ENCODE measurements around the gene BRD9.
"Not testable (repeated sequence)": the region's sequence is repeated elsewhere in the genome, so short reads cannot be mapped to it uniquely, and the experiment has no call there.

BRD9 gene

GRCh38 chr5:892394-893136, at the start of gene BRD9, which contains the start of gene TRIP13:
Gene BRD9 (minus strand): TSS chr5:892801. CDS start chr5:892657, 144 bp downstream.
Gene TRIP13 (plus strand): TSS chr5:892884. CDS start chr5:892999, 115 bp downstream.
- TF ChIP-seq, protein P1, sequence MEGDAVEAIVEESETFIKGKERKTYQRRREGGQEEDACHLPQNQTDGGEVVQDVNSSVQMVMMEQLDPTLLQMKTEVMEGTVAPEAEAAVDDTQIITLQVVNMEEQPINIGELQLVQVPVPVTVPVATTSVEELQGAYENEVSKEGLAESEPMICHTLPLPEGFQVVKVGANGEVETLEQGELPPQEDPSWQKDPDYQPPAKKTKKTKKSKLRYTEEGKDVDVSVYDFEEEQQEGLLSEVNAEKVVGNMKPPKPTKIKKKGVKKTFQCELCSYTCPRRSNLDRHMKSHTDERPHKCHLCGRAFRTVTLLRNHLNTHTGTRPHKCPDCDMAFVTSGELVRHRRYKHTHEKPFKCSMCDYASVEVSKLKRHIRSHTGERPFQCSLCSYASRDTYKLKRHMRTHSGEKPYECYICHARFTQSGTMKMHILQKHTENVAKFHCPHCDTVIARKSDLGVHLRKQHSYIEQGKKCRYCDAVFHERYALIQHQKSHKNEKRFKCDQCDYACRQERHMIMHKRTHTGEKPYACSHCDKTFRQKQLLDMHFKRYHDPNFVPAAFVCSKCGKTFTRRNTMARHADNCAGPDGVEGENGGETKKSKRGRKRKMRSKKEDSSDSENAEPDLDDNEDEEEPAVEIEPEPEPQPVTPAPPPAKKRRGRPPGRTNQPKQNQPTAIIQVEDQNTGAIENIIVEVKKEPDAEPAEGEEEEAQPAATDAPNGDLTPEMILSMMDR (IDR thresholded peaks at IDR 0.05; ENCODE audit: borderline replicate concordance, insufficient read depth, low read depth, low read length): no peak

DNA sequence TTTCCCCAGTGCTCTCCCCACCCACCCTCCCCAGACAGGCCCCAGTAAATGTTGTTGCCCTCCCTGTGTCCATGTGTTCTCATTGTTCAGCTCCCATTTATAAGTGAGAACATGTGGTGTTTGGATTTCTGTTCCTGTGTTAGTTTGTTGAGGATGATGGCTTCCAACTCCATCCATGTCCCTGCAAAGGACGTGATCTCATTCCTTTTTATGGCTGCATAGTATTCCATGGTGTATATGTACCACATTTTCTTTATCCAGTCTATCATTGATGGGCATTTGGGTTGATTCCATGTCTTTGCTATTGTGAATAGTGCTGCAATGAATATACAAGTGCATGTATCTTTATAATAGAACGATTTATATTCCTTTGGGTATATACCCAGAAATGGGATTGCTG, 48.1 kb upstream of the BRD9 start:
- not testable (repeated sequence) for H3K4me3 ChIP-seq (ENCODE audit: low read depth, low read length)

More at GRCh38 chr5:892394-893136, at the start of gene BRD9, which contains the start of gene TRIP13:
- H3K4me3 ChIP-seq (ENCODE audit: low read depth, low read length): peak within 1 kb of the TSS; percentile 74

DNA sequence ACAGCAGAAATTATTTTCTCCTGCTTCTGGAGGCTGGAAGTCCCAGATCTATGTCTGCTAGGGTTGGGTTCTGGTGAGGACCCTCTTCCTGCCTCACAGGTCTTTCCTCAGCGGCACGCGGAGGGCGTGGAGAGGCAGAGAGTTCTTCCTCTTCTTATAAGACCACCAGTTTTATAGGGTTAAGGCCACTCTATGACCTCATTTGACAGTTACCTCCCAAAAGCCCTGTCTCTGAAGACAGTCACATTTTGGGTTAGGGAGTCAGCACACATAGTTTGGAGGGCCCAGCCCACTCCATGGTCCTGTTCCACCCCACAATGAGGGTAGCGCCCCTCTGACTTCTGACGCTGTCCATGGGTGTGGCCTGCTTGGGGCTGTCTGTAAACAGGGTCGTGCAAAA, 46.8 kb upstream of the BRD9 start:
- H3K4me3 ChIP-seq (ENCODE audit: low read depth, low read length): no peak overlapping the region
- TF ChIP-seq, protein P1 (IDR thresholded peaks at IDR 0.05; ENCODE audit: borderline replicate concordance, insufficient read depth, low read depth, low read length): no peak

DNA sequence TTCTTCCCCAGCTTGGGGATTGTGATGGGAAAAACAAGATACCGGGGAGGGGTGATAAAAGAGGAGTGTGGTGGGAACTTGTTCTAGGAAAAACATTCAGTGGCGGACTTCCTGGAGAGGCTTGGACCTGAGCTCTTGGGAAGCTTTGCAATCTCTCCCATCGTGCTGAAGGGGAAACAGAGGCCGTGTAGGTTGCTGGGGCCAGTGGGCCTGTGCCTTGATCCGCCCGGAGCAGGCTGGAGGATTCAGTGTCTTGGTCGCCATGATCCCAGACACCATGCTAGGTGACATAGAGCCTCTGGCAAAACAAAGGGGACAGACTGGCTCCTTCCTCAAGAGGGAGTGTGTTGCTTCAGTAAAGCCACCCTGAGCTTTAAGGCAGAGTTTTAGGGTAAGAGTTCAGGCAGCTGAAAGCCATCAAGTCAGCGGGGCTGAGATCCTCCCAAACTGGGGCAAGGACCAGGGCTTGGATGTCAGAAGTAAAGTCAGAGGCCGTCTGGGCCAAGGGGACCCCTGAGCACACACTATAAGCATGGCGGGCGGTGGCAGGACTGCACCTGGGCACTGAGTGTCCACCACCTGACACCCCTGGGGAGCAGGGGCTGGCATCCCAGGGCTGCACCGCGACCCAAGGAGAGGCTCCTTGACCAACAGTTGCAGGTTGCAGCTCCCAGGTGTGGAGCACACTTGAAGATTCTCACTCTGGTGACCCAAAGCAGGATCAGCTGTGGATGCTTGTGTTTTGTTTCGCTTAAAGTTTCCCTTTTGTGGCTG, 44.7 kb upstream of the BRD9 start:
- H3K4me3 ChIP-seq (ENCODE audit: low read depth, low read length): no peak overlapping the region
- TF ChIP-seq, protein P1 (IDR thresholded peaks at IDR 0.05; ENCODE audit: borderline replicate concordance, insufficient read depth, low read depth, low read length): no peak

- no peak overlapping the region for H3K4me3 ChIP-seq (ENCODE audit: low read depth, low read length)
- TF ChIP-seq, protein P1 (IDR thresholded peaks at IDR 0.05; ENCODE audit: borderline replicate concordance, insufficient read depth, low read depth, low read length): no peak
Observed at GRCh38 chr5:936149-937144, 43.8 kb upstream of the BRD9 start.

GRCh38 chr5:935510-936084, 43.0 kb upstream of the BRD9 start:
- no peak overlapping the region for H3K4me3 ChIP-seq (ENCODE audit: low read depth, low read length)
- TF ChIP-seq, protein P1 (IDR thresholded peaks at IDR 0.05; ENCODE audit: borderline replicate concordance, insufficient read depth, low read depth, low read length): no peak

DNA sequence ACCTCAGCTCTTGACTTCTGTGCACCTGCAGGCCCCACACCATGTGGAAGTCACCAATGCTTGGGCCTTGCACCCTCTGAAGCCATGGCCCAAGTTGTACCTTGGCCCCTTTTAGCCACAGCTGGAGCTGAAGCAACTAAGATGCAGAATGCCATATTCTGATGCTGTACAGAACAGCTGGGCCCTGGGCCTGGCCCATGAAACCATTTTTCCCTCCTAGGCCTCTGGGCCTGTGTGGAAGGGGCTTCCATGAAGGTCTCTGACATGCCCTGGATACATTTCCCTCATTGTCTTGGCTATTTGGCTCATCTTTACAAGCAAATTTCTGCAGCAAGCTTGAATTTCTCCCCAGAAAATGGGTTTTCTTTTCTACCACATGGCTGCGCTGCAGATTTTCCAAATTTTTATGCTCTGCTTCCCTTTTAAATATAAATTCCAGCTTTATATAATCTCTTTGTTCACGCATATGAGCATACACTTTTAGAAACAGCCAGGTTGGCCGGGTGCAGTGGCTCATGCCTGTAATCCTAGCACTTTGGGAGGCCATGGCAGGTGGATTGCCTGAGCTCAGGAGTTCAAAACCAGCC, 41.9 kb upstream of the BRD9 start:
- H3K4me3 ChIP-seq (ENCODE audit: low read depth, low read length): not testable (repeated sequence)

DNA sequence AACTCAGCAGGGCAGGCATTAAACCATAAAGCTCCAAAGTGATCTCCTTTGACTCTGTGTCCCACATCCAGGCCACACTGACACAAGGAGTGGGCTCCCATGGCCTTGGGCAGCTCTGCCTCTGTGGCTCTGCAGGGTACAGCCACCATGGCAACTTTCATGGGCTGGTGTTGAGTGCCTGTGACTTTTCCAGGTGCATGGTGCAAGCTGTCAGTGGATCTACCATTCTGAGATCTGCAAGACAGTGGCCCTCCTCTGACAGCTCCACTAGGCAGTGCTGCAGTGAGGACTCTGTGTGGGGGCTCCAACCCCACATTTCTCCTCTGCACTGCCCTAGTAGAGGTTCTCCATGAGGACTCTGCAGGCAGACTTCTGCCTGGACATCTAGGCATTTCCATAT, 41.4 kb upstream of the BRD9 start:
- not testable (repeated sequence) for H3K4me3 ChIP-seq (ENCODE audit: low read depth, low read length)

All from GM12875 (cell line).